WTC11 (cell line): ENCODE data around the gene CCL7. TPM values are rescaled to one million over a fixed set of nuclear protein-coding genes. Genes with fewer than 3 reads are reported as not detected.

Source experiments
- ATAC-seq: fragments of 200-7000 bp; cut with Tn5 transposase; 2 replicates; pipeline ENCODE4 v1.10.0; 2021; ENCODE audit warnings: mild to moderate bottlenecking, moderate library complexity
- CTCF ChIA-PET: fragments of 300-600 bp; sonication (Branson Sonifier 250); formaldehyde crosslinking; loops from one replicate; lab custom pipeline; 2021; ENCODE audit warnings: antibody characterized with exemption; lab: Charles Lee
- POLR2A ChIA-PET: fragments of 350-600 bp; sonication (Branson Sonifier 250); formaldehyde crosslinking; loops from one replicate; lab custom pipeline; 2021; ENCODE audit warnings: antibody characterized with exemption; lab: Charles Lee
- DNase-seq: peaks from one replicate; pipeline ENCODE4 v3.0.0; 2021; ENCODE audit warnings: low spot score
- H3K27ac Mint-ChIP-seq: 2 replicates; pipeline ENCODE4 v1.8.0; 2021; ENCODE audit warnings: mixed read lengths
- H3K27me3 Mint-ChIP-seq: 2 replicates; pipeline ENCODE4 v1.8.0; 2021; ENCODE audit warnings: low read depth, mild to moderate bottlenecking, moderate library complexity, mixed read lengths
- H3K36me3 Mint-ChIP-seq: 2 replicates; pipeline ENCODE4 v1.8.0; 2021; ENCODE audit warnings: mixed read lengths
- H3K4me1 Mint-ChIP-seq: 2 replicates; pipeline ENCODE4 v1.8.0; 2022; ENCODE audit warnings: mixed read lengths
- H3K4me3 Mint-ChIP-seq: 2 replicates; pipeline ENCODE4 v1.8.0; 2021; ENCODE audit warnings: mild to moderate bottlenecking, moderate library complexity, mixed read lengths
- H3K9me3 Mint-ChIP-seq: 2 replicates; pipeline ENCODE4 v1.8.0; 2021; ENCODE audit warnings: mixed read lengths
- ATF3 ChIP-seq: sonication (generic); formaldehyde crosslinking; conservative IDR thresholded peaks from 2 replicates; pipeline ENCODE4 v1.8.1; 2022; ENCODE audit warnings: mild to moderate bottlenecking, missing genetic modification reagents
- CREB1 ChIP-seq: sonication (generic); formaldehyde crosslinking; IDR thresholded peaks from 2 replicates; pipeline ENCODE4 v1.8.0; 2023; ENCODE audit warnings: mild to moderate bottlenecking, missing genetic modification reagents
- CREM ChIP-seq: sonication (generic); formaldehyde crosslinking; IDR thresholded peaks from 2 replicates; pipeline ENCODE4 v1.8.1; 2022; ENCODE audit warnings: mild to moderate bottlenecking, missing genetic modification reagents, moderate library complexity
- E2F4 ChIP-seq: sonication (generic); formaldehyde crosslinking; IDR thresholded peaks from 2 replicates; pipeline ENCODE4 v1.8.1; 2022; ENCODE audit warnings: low read depth, mild to moderate bottlenecking, moderate library complexity, missing genetic modification reagents, borderline replicate concordance
- E2F5 ChIP-seq: sonication (generic); formaldehyde crosslinking; IDR thresholded peaks from 2 replicates; pipeline ENCODE4 v1.8.1; 2022; ENCODE audit warnings: mild to moderate bottlenecking, moderate library complexity, missing genetic modification reagents
- FOXP4 ChIP-seq: sonication (generic); formaldehyde crosslinking; IDR thresholded peaks from 2 replicates; pipeline ENCODE4 v1.8.0; 2022; ENCODE audit warnings: mild to moderate bottlenecking, missing genetic modification reagents
- HMGA2 ChIP-seq: fragments of 250-450 bp; sonication (Bioruptor Pico); IDR thresholded peaks from 2 replicates; pipeline ENCODE4 v1.4.0; 2021; ENCODE audit warnings: mild to moderate bottlenecking, moderate library complexity
- IRF1 ChIP-seq: sonication (generic); formaldehyde crosslinking; IDR thresholded peaks from 2 replicates; pipeline ENCODE4 v1.8.0; 2023; ENCODE audit warnings: missing genetic modification reagents
- MLX ChIP-seq: sonication (generic); formaldehyde crosslinking; IDR thresholded peaks from 2 replicates; pipeline ENCODE4 v1.8.1; 2023; ENCODE audit warnings: mild to moderate bottlenecking, missing genetic modification reagents, moderate library complexity
- NFE2L1 ChIP-seq: sonication (generic); formaldehyde crosslinking; IDR thresholded peaks from 2 replicates; pipeline ENCODE4 v1.8.1; 2023; ENCODE audit warnings: missing genetic modification reagents
- NR1H2 ChIP-seq: sonication (generic); formaldehyde crosslinking; IDR thresholded peaks from 2 replicates; pipeline ENCODE4 v1.9.0; 2021; ENCODE audit warnings: mild to moderate bottlenecking, moderate library complexity, missing genetic modification reagents
- OVOL2 ChIP-seq: fragments of 250-450 bp; sonication (Bioruptor Pico); IDR thresholded peaks from 2 replicates; pipeline ENCODE4 v1.9.0; 2021; ENCODE audit warnings: mild to moderate bottlenecking, borderline replicate concordance
- RORB ChIP-seq: fragments of 250-450 bp; sonication (Bioruptor Pico); IDR thresholded peaks from 2 replicates; pipeline ENCODE4 v1.9.0; 2021; ENCODE audit warnings: mild to moderate bottlenecking
- USF2 ChIP-seq: sonication (generic); formaldehyde crosslinking; IDR thresholded peaks from 2 replicates; pipeline ENCODE4 v1.8.1; 2023; ENCODE audit warnings: mild to moderate bottlenecking, missing genetic modification reagents, moderate library complexity
- ZBTB43 ChIP-seq: sonication (generic); formaldehyde crosslinking; IDR thresholded peaks from 2 replicates; pipeline ENCODE4 v1.8.1; 2023; ENCODE audit warnings: mild to moderate bottlenecking, missing genetic modification reagents
- ZNF425 ChIP-seq: fragments of 250-450 bp; sonication (Bioruptor Pico); conservative IDR thresholded peaks from 2 replicates; pipeline ENCODE4 v1.9.0; 2021; ENCODE audit warnings: mild to moderate bottlenecking
- total RNA-seq: library from RNA; stranded (reverse); gene quantifications from 3 replicates; pipeline ENCODE4 v1.2.3, GENCODE V29; 2021

The CCL7 gene
- total RNA-seq, 1 experiment from 2014 or later, result not detected

- TF ChIP-seq MLX, result no peak
- no peak for TF ChIP-seq CREB1 (CRISPR knock-in tag)
- no peak for TF ChIP-seq OVOL2 (CRISPR knock-in tag)
- no peak for TF ChIP-seq ZBTB43
- TF ChIP-seq FOXP4 (CRISPR knock-in tag), result no peak
- no peak for TF ChIP-seq NFE2L1 (CRISPR knock-in tag)
- TF ChIP-seq IRF1 (CRISPR knock-in tag), result no peak
- no peak for TF ChIP-seq CREM
- no peak for TF ChIP-seq E2F4 (CRISPR knock-in tag)
- TF ChIP-seq NR1H2 (CRISPR knock-in tag), result no peak
These were observed 9.2 kb upstream of the CCL7 start (continued) for GRCh38 chr17:34260861-34261260.

- no peaks in the 10 kb centered on the region for H3K36me3 Mint-ChIP-seq
- POLR2A ChIA-PET, result no interaction called here
- CTCF ChIA-PET, result no interaction called here
- no peak overlapping the region for H3K27ac Mint-ChIP-seq
- ATAC-seq, result no peak
- TF ChIP-seq ZNF425 (CRISPR knock-in tag), result no peak
- TF ChIP-seq CREM, result no peak
- no peak for TF ChIP-seq USF2
- no peak for TF ChIP-seq E2F5 (CRISPR knock-in tag)
- TF ChIP-seq ATF3 (CRISPR knock-in tag), result no peak
- no peak for TF ChIP-seq NFE2L1 (CRISPR knock-in tag)
- no peak for TF ChIP-seq RORB (CRISPR knock-in tag)
- no peak for TF ChIP-seq HMGA2 (CRISPR knock-in tag)
- no peak for TF ChIP-seq E2F4 (CRISPR knock-in tag)
- no peak for DNase-seq
- H3K27me3 Mint-ChIP-seq, result peaks cover 16% of the 10 kb centered on the region
- H3K4me3 Mint-ChIP-seq, result no peak overlapping the region
- H3K9me3 Mint-ChIP-seq, result no peaks in the 10 kb centered on the region
- peaks cover 5% of the 10 kb centered on the region for H3K4me1 Mint-ChIP-seq
These were observed 8.3 kb upstream of the CCL7 start for GRCh38 chr17:34261568-34262337.
